GM18511 (cell line): ENCODE results near the gene NATD1.

Experiments used
- ATAC-seq: cut with Tn5 transposase; IDR thresholded peaks from one replicate; pipeline ENCODE4 v1.9.1; 2021; ENCODE audit warnings: mild to moderate bottlenecking, moderate library complexity; ENCODE audit not compliant: unreplicated experiment

Gene NATD1

DNA sequence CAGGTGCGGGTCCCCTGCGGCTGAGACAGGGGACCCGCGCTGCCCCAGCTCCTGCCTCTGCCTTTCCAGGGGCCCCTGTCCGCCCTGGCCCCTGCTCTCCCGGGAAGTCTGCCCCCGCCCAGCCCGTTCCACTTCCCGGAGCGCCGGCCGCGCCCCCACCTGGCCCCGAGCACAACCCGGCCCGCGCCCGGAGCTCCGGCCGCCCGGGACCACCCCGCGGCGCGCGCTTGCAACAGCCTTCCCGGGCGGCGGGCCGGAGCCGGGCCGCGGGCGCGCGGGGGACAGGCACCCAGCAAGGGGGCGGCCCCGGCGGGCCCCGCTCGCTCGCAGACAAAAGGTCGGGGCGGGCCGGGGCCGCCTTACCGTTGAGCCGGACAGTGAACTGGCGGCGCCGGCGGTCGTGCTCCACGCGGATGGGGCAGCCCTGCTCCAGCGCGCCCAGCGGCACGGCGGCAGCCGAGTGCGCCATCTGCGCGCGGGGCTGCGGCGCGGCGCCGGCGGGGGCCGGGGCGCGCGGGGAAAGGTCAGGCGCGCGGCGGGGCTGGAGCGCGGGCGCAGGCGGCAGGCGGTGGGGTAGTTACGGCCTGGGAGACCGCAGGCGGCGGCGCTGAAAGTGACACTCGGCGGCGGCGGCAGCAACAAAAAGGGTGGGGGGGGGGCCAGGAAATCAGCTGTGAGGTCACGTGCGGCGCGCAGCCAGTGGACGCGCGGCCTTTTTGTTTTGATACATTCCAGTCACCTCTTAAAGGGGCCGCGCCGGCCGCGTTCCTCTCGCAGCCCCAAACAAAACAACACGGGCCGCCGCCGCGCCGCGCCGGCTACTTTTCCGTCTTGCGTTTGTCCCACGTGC, at the start of gene NATD1:
Gene NATD1 (minus strand): TSS at position 615 of the 850 bp plus-strand sequence. CDS start 146 bp downstream, at position 469.
- peak; percentile 83 for ATAC-seq

DNA sequence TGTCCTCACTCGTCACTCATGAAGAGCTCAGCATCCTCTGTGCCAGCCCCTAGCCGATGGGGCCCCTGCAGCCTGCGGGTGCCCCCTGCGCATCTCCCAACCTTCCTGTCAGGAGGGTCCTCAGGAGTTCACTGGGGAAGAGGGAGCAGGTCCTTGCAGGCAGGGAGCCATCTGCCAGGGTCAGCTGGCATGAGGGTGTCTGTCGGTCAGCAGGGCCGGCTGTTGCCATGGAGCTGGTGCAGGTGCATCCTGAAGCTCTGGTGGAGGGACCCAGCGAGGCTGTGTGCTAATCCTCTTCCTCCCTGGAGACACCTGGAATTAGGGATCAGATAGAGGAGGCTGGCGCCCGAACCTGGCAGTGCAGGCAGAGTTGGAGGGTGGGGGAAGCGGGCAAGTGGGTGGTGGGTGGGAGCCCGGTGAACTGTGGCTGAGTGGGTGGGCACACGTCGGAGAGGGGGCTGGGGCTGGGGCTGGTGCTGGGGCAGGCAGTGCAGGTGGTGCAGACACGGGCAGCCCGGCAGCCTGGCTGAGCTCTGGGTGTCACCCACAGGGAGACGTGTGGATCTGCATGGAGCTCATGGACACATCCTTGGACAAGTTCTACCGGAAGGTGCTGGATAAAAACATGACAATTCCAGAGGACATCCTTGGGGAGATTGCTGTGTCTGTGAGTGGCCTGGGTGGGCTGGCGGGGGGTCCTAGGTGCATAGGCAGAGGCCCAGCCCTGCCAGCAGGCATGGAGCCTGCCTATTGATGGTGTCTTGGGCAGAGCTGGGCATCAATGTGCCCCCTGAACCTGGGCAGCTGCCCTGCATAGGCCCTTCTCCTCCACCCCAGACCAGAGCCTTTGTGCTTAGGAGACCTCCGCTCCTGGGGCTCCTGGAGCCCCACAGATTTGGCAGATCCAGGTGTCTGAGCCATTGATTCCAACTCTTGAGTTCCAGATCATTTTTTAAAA, 48.7 kb upstream of the NATD1 start:
- ATAC-seq: no peak

GRCh38 chr17:21300601-21301571, 47.7 kb upstream of the NATD1 start:
- ATAC-seq: no peak

GRCh38 chr17:21299981-21300600, 46.9 kb upstream of the NATD1 start:
- no peak for ATAC-seq

GRCh38 chr17:21298983-21299519, 45.8 kb upstream of the NATD1 start:
- no peak for ATAC-seq

GRCh38 chr17:21298056-21298982, 45.1 kb upstream of the NATD1 start:
- no peak for ATAC-seq

GRCh38 chr17:21297597-21297996, 44.4 kb upstream of the NATD1 start:
- ATAC-seq: no peak

GRCh38 chr17:21297026-21297520, 43.9 kb upstream of the NATD1 start:
- ATAC-seq: no peak

GRCh38 chr17:21296097-21297025, 43.2 kb upstream of the NATD1 start:
- ATAC-seq: no peak

DNA sequence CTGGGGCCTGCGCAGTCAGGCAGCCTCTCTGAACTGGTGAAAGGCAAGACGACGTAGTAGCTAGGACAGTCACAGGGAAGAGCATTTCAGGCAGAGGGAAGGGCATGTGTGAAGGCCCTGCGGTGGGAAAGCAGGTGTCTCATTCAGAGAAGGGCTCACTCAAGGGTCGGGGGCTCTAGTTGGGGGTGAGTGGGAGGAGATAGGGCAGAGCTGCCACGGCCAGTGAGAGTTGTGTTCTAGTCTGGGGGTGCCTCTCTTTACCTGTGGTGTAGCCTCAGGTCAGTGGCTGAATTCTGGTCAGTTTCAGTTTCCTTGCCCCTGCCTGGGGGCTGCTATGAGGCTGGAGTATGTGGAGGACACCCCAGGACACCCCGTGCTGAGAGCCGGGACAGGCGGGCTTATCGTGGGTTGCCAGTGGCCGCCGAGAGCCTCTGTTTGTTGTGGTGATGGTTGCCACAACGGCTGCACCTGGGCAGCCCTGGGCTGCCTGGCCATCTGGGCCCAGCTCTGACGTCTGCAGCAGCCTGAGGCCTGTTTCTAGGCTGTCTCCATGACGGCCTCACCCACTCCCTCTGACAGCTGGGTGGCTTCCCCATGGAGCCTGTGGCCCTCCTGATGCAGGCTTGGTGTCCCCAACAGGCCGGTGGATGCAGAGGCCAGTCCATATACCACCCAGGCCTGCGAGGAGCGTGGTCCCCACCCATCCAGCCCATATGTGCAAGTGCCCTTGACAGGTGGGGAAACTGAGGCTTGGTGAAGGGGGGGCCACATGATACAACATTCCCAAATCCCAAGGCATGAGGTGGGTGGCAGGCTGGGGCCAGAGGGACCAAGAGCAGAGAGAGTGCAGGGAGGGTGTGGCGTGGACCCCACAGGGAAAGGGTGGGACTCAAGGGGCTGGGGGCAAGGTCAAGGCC, 42.1 kb upstream of the NATD1 start:
- no peak for ATAC-seq

DNA sequence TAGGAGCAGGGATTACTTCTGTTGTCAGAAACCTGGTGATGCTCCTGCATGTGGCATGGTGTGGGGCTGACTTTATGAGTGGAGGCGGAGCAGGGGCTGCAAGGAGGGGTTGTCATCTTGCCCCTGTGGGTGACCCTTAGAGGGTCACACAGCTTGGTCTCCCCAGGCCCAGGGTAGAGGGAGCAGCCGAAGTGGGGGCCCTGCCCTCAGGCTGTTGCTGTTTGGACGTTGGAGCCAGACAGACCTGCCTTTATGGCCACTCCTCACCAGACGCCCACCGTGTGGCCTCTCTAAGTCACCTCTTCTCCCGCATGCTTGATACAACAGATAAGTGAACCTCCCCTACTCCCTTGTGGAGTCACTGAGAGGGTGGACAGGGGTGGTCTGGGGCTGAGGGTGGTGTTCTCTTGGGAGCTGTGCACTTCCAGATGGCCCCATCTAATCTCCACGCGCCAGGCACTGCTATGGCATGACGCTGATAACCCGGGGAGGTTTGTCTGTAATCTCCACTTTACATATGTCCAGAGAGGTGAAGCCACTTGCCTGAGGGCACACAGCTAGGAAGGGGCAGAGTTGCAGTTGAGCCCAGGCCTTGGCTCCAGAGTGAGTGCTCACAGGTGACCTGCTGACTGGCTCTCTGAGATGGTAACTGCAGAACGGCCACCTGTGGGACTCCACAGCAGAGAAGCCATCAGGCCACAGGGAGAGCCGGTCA, 41.3 kb upstream of the NATD1 start:
- ATAC-seq: no peak

DNA sequence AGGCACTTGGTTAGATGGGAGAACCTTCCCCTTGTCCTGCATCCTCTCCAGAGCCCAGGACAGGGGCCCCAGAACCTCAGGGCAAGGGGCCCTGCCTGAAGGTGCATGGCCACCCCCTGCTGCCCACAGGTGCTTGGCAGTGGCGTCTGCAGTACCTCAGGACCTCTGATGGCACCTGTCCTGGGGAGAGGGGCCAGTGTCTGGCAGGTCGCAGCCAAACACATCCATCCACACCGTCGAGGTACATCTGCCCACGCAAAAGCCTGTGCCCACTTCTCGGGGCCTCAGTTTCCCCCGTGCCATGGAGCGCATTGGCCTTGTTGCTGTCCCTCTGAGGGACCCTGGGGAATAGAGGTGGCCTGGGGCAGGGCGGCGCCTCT, 40.6 kb upstream of the NATD1 start:
- no peak for ATAC-seq

DNA sequence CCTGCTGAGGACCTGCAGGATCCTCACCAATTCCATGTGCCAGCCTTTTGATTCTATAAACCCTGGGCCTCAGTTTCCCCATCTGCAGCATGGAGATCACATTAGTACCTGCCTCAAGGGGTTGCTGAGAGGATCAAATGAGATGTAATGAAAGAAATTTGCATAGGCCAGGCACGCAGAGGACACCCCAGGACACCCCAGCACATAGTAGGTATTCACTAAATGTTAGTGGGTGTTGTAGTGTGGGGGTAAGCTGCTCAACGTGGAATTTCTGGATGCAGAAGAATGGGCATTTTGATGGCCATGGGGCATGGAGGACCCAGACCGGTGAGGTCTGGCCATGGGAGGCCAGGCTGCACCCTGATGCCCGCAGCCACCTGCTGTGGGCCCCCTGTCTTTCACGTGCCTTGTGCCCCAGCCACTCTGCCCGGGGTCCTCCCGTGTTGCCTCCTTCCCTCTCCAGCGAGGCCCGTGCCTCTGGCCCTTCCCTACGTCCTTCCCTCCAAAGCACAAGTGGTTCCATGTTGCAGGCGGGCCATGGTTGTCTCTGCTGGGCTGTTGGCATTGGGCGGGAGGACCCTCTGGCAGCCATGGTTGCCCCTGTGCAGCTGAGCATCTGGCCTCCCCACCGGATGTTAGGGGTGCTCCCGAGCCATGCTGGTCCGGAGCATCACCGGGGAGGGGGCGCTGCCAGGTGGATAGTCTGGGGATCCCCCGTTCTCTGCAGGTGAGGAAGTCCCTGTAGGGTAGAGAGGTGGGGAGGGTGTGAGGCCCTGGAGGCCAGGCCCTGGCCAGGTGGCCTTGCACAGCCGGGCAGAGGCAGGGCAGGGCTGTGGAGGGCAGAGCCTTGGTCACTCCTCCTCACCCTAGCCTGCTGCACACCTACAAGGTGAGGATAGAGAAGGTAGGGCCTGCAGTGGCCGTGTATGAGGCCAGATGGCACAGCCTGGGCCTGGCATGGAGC, 39.9 kb upstream of the NATD1 start:
- ATAC-seq: no peak

DNA sequence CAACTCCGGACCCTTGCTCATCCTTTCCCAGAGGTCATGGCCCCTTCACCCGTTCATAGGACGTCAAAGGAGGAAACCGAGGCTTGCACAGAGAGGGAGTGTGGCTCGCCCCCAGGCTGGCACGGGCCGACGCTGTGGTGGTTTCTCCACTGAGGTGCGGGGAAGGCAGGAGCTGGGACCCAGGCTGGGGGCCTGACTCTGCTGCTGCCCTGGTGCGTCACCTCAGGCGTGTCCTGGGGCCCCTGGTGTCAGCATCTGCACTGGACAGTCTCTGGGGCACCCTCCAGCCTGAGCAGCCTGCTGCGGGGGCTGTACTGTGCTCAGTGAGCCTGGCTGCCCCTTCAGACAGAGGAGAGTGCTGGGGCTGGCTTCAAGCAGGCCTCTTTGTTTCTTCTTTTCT, 38.7 kb upstream of the NATD1 start:
- ATAC-seq: no peak

DNA sequence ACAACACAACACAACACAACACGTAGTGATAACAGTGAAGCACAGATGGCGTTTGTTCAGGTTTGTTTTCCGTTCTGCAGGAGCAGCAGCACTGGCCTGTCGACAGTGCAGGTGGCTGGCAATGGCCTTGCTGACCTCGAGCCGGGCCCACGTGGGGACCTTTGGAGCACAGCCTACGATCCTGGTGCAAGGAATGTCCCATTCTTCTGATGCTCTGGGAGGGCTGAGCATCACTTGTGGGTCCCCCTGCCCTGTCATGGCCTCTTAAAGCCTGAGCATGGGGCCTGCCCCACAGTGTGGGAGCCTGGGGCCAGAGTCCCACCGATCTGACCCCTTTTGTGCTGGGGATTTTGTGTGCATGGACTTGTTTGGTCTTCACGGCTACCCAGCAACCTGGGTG, 38.1 kb upstream of the NATD1 start:
- no peak for ATAC-seq
